SK-N-MC (cell line): ENCODE data around the gene IDUA.

ENCODE experiments used
- EZH2 ChIP-seq: fragments of 200-600 bp; sonication (generic); IDR thresholded peaks from one replicate; pipeline ENCODE4 v1.6.1; 2017; ENCODE audit warnings: antibody characterized with exemption
- POLR2AphosphoS5 ChIP-seq: IDR thresholded peaks from 2 replicates; pipeline ENCODE4 v1.6.1; 2012; ENCODE audit warnings: mild to moderate bottlenecking, low read depth, low read length, borderline replicate concordance

DNA sequence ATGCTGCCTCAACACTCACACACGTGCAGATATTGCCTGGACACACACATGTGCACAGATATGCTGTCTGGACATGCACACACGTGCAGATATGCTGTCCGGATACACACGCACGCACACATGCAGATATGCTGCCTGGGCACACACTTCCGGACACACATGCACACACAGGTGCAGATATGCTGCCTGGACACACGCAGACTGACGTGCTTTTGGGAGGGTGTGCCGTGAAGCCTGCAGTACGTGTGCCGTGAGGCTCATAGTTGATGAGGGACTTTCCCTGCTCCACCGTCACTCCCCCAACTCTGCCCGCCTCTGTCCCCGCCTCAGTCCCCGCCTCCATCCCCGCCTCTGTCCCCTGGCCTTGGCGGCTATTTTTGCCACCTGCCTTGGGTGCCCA, 39.3 kb downstream of the IDUA start:
- TF ChIP-seq POLR2AphosphoS5 (0 out of 2 replicates have a peak, but pooled peaks have one; percentile 12), EZH2 (no peak)
